GM21390 (cell line): ENCODE results near the gene MLF2.
A peak's percentile ranks its signal among the peaks of the same experiment; 100 is the strongest.

Experiments
- ATAC-seq: cut with Tn5 transposase; IDR thresholded peaks from one replicate; pipeline ENCODE4 v1.9.1; 2021; ENCODE audit not compliant: unreplicated experiment

MLF2 gene

GRCh38 chr12:6752921-6753771, at the start of gene MLF2:
MLF2 (minus strand) TSS chr12:6753141; CDS start chr12:6752334, 807 bp downstream.
- peak; percentile 88 for ATAC-seq

- no peak for ATAC-seq
Measured at GRCh38 chr12:6799147-6799546, 46.2 kb upstream of the MLF2 start.

GRCh38 chr12:6796576-6796975, 43.6 kb upstream of the MLF2 start:
- ATAC-seq, result no peak

GRCh38 chr12:6795088-6795487, 42.1 kb upstream of the MLF2 start:
- ATAC-seq, result no peak

- ATAC-seq, result no peak
Measured at GRCh38 chr12:6792522-6793201, 39.7 kb upstream of the MLF2 start.

- no peak for ATAC-seq
Measured at GRCh38 chr12:6791931-6792520, 39.1 kb upstream of the MLF2 start.

- no peak for ATAC-seq
Measured at GRCh38 chr12:6790496-6791150, 37.7 kb upstream of the MLF2 start.

- no peak for ATAC-seq
Measured at GRCh38 chr12:6788972-6789924, 36.3 kb upstream of the MLF2 start, which contains the start of gene CD4. CD4 (plus strand) TSS chr12:6789528; CDS start chr12:6800139, 10,611 bp downstream.

- no peak for ATAC-seq
Measured at GRCh38 chr12:6787309-6787708, 34.4 kb upstream of the MLF2 start.

- ATAC-seq, result no peak
Measured at GRCh38 chr12:6786416-6787094, 33.6 kb upstream of the MLF2 start.

- ATAC-seq, result no peak
Measured at GRCh38 chr12:6784761-6785160, 31.8 kb upstream of the MLF2 start.

- ATAC-seq, result no peak
Measured at GRCh38 chr12:6784296-6784695, 31.4 kb upstream of the MLF2 start.

GRCh38 chr12:6783828-6784227, 30.9 kb upstream of the MLF2 start:
- no peak for ATAC-seq

- ATAC-seq, result no peak
Measured at GRCh38 chr12:6782850-6783566, 30.1 kb upstream of the MLF2 start.

GRCh38 chr12:6782119-6782518, 29.2 kb upstream of the MLF2 start:
- no peak for ATAC-seq

- no peak for ATAC-seq
Measured at GRCh38 chr12:6780573-6780972, 27.6 kb upstream of the MLF2 start.

GRCh38 chr12:6779708-6780432, 26.9 kb upstream of the MLF2 start:
- ATAC-seq, result no peak
